Stimulated activated CD4-positive, alpha-beta T cell treated with anti-CD3 and anti-CD28 coated beads, Interleukin-4, amount 100 ng/mL, for 48 hours (primary cell): ENCODE results near the gene PVALB.

Source experiments
- DNase-seq, 2 donors: peaks; one replicate each; pipeline ENCODE4 v3.0.0-alpha.2; 2020; ENCODE audit warnings: low read depth in 2 of 2

PVALB gene

GRCh38 chr22:36846949-36847348 lies 30.1 kb upstream of the PVALB start:
- no peak for DNase-seq

GRCh38 chr22:36846271-36846670 lies 29.4 kb upstream of the PVALB start:
- no peak for DNase-seq

GRCh38 chr22:36840106-36840505 lies 23.3 kb upstream of the PVALB start:
- DNase-seq: no peak

- no peak for DNase-seq
Observed at GRCh38 chr22:36839356-36840073, 22.7 kb upstream of the PVALB start.

- DNase-seq: no peak
Observed at GRCh38 chr22:36838119-36839030, 21.5 kb upstream of the PVALB start.

- no peak for DNase-seq
Observed at GRCh38 chr22:36835903-36836302, 19.1 kb upstream of the PVALB start.

- DNase-seq: no peak
Observed at GRCh38 chr22:36833073-36833472, 16.2 kb upstream of the PVALB start.

- DNase-seq: no peak
Observed at GRCh38 chr22:36831717-36832116, 14.9 kb upstream of the PVALB start.

GRCh38 chr22:36831206-36831605 lies 14.4 kb upstream of the PVALB start:
- DNase-seq: no peak

- DNase-seq: no peak
Observed at GRCh38 chr22:36830601-36831000, 13.8 kb upstream of the PVALB start.

- DNase-seq: no peak
Observed at GRCh38 chr22:36829370-36830002, 12.7 kb upstream of the PVALB start.

GRCh38 chr22:36828815-36829214 lies 12.0 kb upstream of the PVALB start:
- no peak for DNase-seq

GRCh38 chr22:36826262-36826661 lies 9.4 kb upstream of the PVALB start:
- no peak for DNase-seq

- no peak for DNase-seq
Observed at GRCh38 chr22:36824655-36825054, 7.8 kb upstream of the PVALB start.

- DNase-seq: no peak
Observed at GRCh38 chr22:36823186-36823839, 6.5 kb upstream of the PVALB start.

- DNase-seq: no peak
Observed at GRCh38 chr22:36822581-36822980, 5.7 kb upstream of the PVALB start.

GRCh38 chr22:36819112-36819511 lies 2.3 kb upstream of the PVALB start:
- no peak for DNase-seq

GRCh38 chr22:36818010-36818642 lies 1.3 kb upstream of the PVALB start:
- no peak for DNase-seq

- no peak for DNase-seq
Observed at GRCh38 chr22:36817525-36817848, 652 bp upstream of the PVALB start.

- DNase-seq: no peak
Observed at GRCh38 chr22:36816339-36816635, 548 bp downstream of the PVALB start.

GRCh38 chr22:36815558-36816338 lies 1.1 kb downstream of the PVALB start:
- no peak for DNase-seq
